CMK (cell line): ENCODE data around the gene ZNF296.
A peak's percentile ranks its signal among the peaks of the same experiment; 100 is the strongest.

Experiments
- DNase-seq: peaks from one replicate; pipeline ENCODE4 v3.0.0-alpha.2; 2010; ENCODE audit warnings: low read depth

Gene ZNF296

GRCh38 chr19:45079911-45080370 lies 3.7 kb upstream of the ZNF296 start:
- no peak for DNase-seq

GRCh38 chr19:45079063-45079910 lies 3.0 kb upstream of the ZNF296 start, which contains the start of gene GEMIN7:
Gene GEMIN7 (plus strand): TSS chr19:45079260. CDS start chr19:45090115, 10,855 bp downstream.
- peak; percentile 77 for DNase-seq

- DNase-seq: no peak
Observed at GRCh38 chr19:45078390-45079062, 2.2 kb upstream of the ZNF296 start.

- no peak for DNase-seq
Observed at GRCh38 chr19:45076851-45077730, 813 bp upstream of the ZNF296 start.

- DNase-seq: peak; percentile 83
Observed at GRCh38 chr19:45075301-45076028, 813 bp downstream of the ZNF296 start.

GRCh38 chr19:45074744-45075300 lies 1.5 kb downstream of the ZNF296 start:
- DNase-seq: no peak

- no peak for DNase-seq
Observed at GRCh38 chr19:45071969-45072790, 4.1 kb downstream of the ZNF296 start.

GRCh38 chr19:45071545-45071938 lies 4.7 kb downstream of the ZNF296 start:
- DNase-seq: no peak

GRCh38 chr19:45070861-45071544 lies 5.3 kb downstream of the ZNF296 start:
- DNase-seq: no peak

- no peak for DNase-seq
Observed at GRCh38 chr19:45070214-45070613, 6.1 kb downstream of the ZNF296 start.

- no peak for DNase-seq
Observed at GRCh38 chr19:45069056-45069455, 7.2 kb downstream of the ZNF296 start.

- DNase-seq: no peak
Observed at GRCh38 chr19:45068041-45068440, 8.2 kb downstream of the ZNF296 start.

GRCh38 chr19:45066921-45067661 lies 9.2 kb downstream of the ZNF296 start:
- DNase-seq: no peak

GRCh38 chr19:45063851-45064801 lies 12.2 kb downstream of the ZNF296 start:
- DNase-seq: no peak

- DNase-seq: no peak
Observed at GRCh38 chr19:45061965-45062364, 14.3 kb downstream of the ZNF296 start.

GRCh38 chr19:45059258-45059965 lies 16.9 kb downstream of the ZNF296 start:
- DNase-seq: peak; percentile 38

GRCh38 chr19:45058622-45059159 lies 17.6 kb downstream of the ZNF296 start:
- DNase-seq: no peak
